ENCODE results near the gene RIPK3. TPM values are rescaled to one million over a fixed set of nuclear protein-coding genes. Genes with fewer than 3 reads are reported as not detected.
A peak's percentile ranks its signal among the peaks of the same experiment; 100 is the strongest.

RIPK3 gene
- total RNA-seq, 2 experiments from 2014 or later = 8.1 to 14.5 TPM

GRCh38 chr14:24338843-24339242, 948 bp downstream of the RIPK3 start:
- no peaks in the 10 kb centered on the region for H3K36me3 ChIP-seq (ENCODE audit: insufficient read depth, low read length)
- no peaks in the 10 kb centered on the region for H3K9me3 ChIP-seq (ENCODE audit: low read length)
- peak overlapping the region; percentile 71 for H3K4me3 ChIP-seq (ENCODE audit: low read depth, low read length, poor library complexity, severe bottlenecking)
- H3K9me2 ChIP-seq (ENCODE audit: insufficient read depth, low read length) = no peaks in the 10 kb centered on the region
- BruUV-seq (replicated peaks) = no TSS peak
- H3K79me2 ChIP-seq (ENCODE audit: insufficient read depth, low read depth, low read length) = no peaks in the 10 kb centered on the region
- no peak for TF ChIP-seq CTCF (conservative IDR thresholded peaks at IDR 0.05; ENCODE audit: low read length)
- TF ChIP-seq EZH2phosphoT487 (IDR thresholded peaks at IDR 0.05; ENCODE audit: borderline replicate concordance, low read depth, low read length) = no peak
- DNase-seq (ENCODE audit: low spot score) = no peak
- H4K20me1 ChIP-seq (ENCODE audit: insufficient read depth, low read length) = no peaks in the 10 kb centered on the region
- no peak overlapping the region; the same call in 1 of the 2 replicates for H2AFZ ChIP-seq (ENCODE audit: low read length)
- ChIA-PET POLR2A (interaction anchor here (1.5 kb wide), 1 partner anchor 97 kb away, joined by 3 read pairs; the partner anchor contains the start of gene TINF2), CTCF (ENCODE audit: unreplicated experiment) (interaction anchor here (1.4 to 3.6 kb wide), 2 partner anchors 36 to 92 kb away, joined by 3 to 16 read pairs; no protein-coding TSS in a partner anchor)
- peak overlapping the region; percentile 75 for H3K4me2 ChIP-seq (ENCODE audit: low read length)
- intact Hi-C loops (cut with micrococcal nuclease; ENCODE audit: unreplicated experiment) = loop anchor here (10.0 kb wide), 1 partner anchor 336 kb away; no protein-coding TSS in a partner anchor
- peaks cover 21% of the 10 kb centered on the region for H3K4me1 ChIP-seq (ENCODE audit: insufficient read depth, low read length, poor library complexity, severe bottlenecking)
- no peak overlapping the region for H3K27ac ChIP-seq (ENCODE audit: low read depth, low read length, poor library complexity, severe bottlenecking)

GRCh38 chr14:24337824-24338175, 2.0 kb downstream of the RIPK3 start:
- Histone ChIP-seq H3K9me3 (ENCODE audit: low read length) (no peaks in the 10 kb centered on the region), H2AFZ (ENCODE audit: low read length) (no peak overlapping the region), H3K9me2 (ENCODE audit: insufficient read depth, low read length) (no peaks in the 10 kb centered on the region), H3K36me3 (ENCODE audit: insufficient read depth, low read length) (no peaks in the 10 kb centered on the region), H3K4me1 (ENCODE audit: insufficient read depth, low read length, poor library complexity, severe bottlenecking) (peaks cover 30% of the 10 kb centered on the region), H3K27ac (ENCODE audit: low read depth, low read length, poor library complexity, severe bottlenecking) (no peak overlapping the region), H3K4me3 (ENCODE audit: low read depth, low read length, poor library complexity, severe bottlenecking) (no peak overlapping the region), H3K79me2 (ENCODE audit: insufficient read depth, low read depth, low read length) (no peaks in the 10 kb centered on the region), H3K4me2 (ENCODE audit: low read length) (no peak overlapping the region), H4K20me1 (ENCODE audit: insufficient read depth, low read length) (no peaks in the 10 kb centered on the region)
- CTCF ChIA-PET (ENCODE audit: unreplicated experiment) = interaction anchor here (3.6 kb wide), 1 partner anchor 94 kb away, joined by 16 read pairs; no protein-coding TSS in a partner anchor
- intact Hi-C loops (cut with micrococcal nuclease; ENCODE audit: unreplicated experiment) = loop anchor here (10.0 kb wide), 1 partner anchor 337 kb away; no protein-coding TSS in a partner anchor
- no TSS peak for BruUV-seq (replicated peaks)
- TF ChIP-seq CTCF (conservative IDR thresholded peaks at IDR 0.05; ENCODE audit: low read length) (no peak), EZH2phosphoT487 (IDR thresholded peaks at IDR 0.05; ENCODE audit: borderline replicate concordance, low read depth, low read length) (no peak)
- no peak for DNase-seq (ENCODE audit: low spot score)
- POLR2A ChIA-PET = no interaction called here

GRCh38 chr14:24337144-24337823, 2.5 kb downstream of the RIPK3 start:
- H4K20me1 ChIP-seq (ENCODE audit: insufficient read depth, low read length) = no peaks in the 10 kb centered on the region
- intact Hi-C loops (cut with micrococcal nuclease; ENCODE audit: unreplicated experiment) = loop anchor here (10.0 kb wide), 1 partner anchor 338 kb away; no protein-coding TSS in a partner anchor
- TF ChIP-seq EZH2phosphoT487 (IDR thresholded peaks at IDR 0.05; ENCODE audit: borderline replicate concordance, low read depth, low read length) (no peak), CTCF (conservative IDR thresholded peaks at IDR 0.05; ENCODE audit: low read length) (no peak)
- no peak overlapping the region for H3K4me3 ChIP-seq (ENCODE audit: low read depth, low read length, poor library complexity, severe bottlenecking)
- no peaks in the 10 kb centered on the region for H3K79me2 ChIP-seq (ENCODE audit: insufficient read depth, low read depth, low read length)
- peaks cover 36% of the 10 kb centered on the region for H3K4me1 ChIP-seq (ENCODE audit: insufficient read depth, low read length, poor library complexity, severe bottlenecking)
- DNase-seq (ENCODE audit: low spot score) = no peak
- no peak overlapping the region for H2AFZ ChIP-seq (ENCODE audit: low read length)
- H3K27ac ChIP-seq (ENCODE audit: low read depth, low read length, poor library complexity, severe bottlenecking) = no peak overlapping the region
- no peaks in the 10 kb centered on the region for H3K9me3 ChIP-seq (ENCODE audit: low read length)
- H3K9me2 ChIP-seq (ENCODE audit: insufficient read depth, low read length) = no peaks in the 10 kb centered on the region
- H3K36me3 ChIP-seq (ENCODE audit: insufficient read depth, low read length) = no peaks in the 10 kb centered on the region
- CTCF ChIA-PET (ENCODE audit: unreplicated experiment) = interaction anchor here (3.6 kb wide), 1 partner anchor 94 kb away, joined by 16 read pairs; no protein-coding TSS in a partner anchor
- POLR2A ChIA-PET = no interaction called here
- no TSS peak for BruUV-seq (replicated peaks)
- H3K4me2 ChIP-seq (ENCODE audit: low read length) = no peak overlapping the region
